NCI-H1105 treated with DMSO at 0.1 percent for 48 hours (cell line): Measurements from ENCODE around the gene TRIM27.
"Not testable (repeated sequence)": the region's sequence is repeated elsewhere in the genome, so short reads cannot be mapped to it uniquely, and the experiment has no call there.

Experiments used
- DNase-seq: peaks from one replicate; lab custom pipeline; 2025; lab: John Stamatoyannopoulos, UW

The TRIM27 gene, protein sequence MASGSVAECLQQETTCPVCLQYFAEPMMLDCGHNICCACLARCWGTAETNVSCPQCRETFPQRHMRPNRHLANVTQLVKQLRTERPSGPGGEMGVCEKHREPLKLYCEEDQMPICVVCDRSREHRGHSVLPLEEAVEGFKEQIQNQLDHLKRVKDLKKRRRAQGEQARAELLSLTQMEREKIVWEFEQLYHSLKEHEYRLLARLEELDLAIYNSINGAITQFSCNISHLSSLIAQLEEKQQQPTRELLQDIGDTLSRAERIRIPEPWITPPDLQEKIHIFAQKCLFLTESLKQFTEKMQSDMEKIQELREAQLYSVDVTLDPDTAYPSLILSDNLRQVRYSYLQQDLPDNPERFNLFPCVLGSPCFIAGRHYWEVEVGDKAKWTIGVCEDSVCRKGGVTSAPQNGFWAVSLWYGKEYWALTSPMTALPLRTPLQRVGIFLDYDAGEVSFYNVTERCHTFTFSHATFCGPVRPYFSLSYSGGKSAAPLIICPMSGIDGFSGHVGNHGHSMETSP

DNA sequence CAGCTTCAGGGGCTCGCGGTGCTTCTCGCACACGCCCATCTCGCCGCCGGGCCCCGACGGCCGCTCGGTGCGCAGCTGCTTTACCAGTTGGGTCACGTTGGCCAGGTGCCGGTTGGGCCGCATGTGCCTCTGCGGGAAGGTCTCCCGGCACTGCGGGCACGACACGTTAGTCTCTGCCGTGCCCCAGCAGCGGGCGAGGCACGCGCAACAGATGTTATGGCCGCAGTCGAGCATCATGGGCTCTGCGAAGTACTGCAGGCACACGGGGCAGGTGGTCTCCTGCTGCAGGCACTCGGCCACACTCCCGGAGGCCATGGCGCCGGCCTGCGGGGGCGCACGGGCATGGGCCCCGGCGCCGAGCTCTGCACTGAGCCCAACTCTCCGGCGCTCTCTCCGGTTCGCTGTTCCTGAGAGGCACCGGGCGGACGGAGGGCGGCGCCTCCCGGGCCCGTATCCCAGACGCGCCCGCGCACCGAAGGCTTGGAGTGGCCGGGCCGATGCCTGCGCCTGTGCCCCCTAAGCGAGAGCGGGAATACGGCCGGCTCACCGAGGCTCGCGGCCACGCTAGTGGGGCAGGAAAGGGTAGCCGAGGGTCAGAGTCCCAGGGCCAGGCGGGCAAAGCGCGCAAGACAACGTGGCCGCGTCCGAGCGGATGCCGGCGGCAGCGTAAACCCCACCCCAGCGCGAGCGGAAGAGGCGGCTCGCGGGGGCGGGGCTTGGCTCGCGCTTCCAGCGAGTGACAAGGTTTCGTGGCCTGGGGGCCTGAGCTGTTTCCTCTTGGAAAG, at the start of gene TRIM27:
TRIM27 (minus strand) TSS at position 668 of the 785 bp plus-strand sequence; CDS start at position 315, 353 bp downstream.
- peak; percentile 88 for DNase-seq

DNA sequence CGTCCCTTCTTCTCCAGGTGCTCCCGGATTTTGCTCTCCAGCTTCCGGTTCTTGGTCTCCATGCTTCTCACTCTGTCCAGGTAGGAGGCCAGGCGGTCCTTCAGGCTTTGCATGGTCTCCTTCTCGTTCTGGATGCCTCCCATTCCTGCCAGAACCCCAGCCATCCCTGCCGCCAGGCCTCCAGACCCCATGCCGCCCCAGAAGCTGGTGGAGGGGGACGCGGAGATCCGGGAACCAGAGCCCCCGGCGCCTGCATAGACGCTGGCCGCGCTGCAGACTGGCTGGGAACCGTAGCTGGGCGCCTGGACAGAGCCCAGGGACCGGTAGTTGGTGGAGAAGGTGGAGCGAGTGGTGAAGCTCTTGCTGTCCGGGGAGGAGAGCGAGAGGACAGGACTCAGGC, 46.3 kb upstream of the TRIM27 start:
- not testable (repeated sequence) for DNase-seq

DNA sequence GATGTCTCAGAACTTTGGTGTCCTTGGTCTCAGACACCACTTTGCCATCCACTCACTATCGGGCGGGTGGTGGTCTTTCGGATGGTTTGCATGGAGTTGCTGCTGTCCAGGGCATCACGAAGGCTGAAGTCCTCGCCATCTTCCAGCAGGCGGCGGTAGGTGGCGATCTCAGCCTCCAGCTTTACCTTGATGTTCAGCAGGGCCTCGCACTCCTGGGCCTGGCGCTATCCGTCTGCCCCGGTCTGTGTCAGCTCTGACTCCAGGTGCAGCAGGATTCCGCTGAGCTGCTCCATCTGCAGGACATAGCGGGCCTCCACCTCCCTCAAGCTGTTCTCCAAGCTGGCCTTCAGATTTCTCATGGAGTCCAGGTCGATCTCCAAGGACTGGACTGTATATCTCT, 45.3 kb upstream of the TRIM27 start:
- DNase-seq = no peak

DNA sequence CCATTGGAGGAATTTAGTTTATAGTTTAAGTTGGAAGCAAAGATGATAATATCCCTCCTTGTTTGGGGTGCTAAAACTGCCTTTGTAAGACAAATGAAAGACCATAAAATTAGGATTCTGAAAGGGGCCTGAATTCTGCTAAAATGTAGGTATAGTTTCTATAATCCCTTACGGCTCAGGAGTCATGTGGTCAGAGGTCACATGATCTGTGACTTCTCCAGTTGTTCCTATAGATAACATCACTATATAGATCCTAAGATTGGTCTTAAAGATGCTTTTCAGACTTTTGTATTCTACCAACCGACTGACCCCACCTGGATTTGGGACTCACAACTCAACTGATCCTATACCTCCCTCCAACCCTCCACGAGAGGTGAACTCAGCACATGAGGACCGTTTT, 44.7 kb upstream of the TRIM27 start:
- DNase-seq = no peak

DNA sequence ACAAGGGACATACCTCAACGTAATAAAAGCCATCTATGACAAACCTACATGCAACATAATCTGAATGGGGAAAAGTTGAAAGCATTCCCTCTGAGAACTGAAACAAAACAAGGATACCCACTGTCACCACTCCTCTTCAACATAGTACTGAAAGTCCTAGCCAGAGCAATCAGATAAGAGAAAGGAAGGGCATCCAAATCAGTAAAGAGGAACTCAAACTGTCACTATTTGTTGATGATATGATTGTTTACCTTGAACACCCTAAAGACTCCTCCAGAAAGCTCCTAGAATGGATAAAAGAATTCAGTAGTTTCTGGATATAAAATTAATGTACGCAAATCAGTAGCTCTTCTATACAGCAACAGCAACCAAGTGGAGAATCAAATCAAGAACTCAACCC, 41.9 kb upstream of the TRIM27 start:
- DNase-seq = no peak

DNA sequence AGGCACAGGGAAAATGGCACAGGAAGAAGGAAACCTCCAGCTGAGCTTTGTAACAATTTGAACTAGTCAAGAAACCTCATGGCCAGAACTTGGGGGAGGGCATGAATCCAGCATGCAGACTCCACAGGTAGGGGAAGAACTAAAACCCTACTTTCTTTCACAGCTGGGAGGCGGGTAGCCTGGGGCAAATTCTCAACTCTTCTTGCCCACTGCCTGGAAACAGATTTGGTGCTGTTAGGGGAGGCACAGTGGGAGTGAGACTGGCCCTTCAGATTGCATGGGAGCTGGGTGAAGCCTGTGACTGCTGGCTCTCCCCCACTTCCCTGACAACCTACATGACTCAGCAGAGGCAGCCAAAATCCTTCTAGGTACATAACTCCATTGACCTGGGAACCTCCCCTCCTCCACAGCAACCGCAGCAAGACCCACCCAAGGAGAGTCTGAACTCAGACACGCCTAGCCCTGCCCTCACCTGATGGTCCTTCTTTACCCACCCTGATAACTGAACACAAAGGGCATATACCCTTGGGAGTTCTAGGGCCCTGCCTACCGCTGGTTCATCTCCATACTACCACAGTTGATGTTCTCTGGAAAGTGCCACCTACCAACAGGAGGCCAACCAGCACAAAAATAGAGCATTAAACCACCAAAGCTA, 37.2 kb upstream of the TRIM27 start:
- no peak for DNase-seq

DNA sequence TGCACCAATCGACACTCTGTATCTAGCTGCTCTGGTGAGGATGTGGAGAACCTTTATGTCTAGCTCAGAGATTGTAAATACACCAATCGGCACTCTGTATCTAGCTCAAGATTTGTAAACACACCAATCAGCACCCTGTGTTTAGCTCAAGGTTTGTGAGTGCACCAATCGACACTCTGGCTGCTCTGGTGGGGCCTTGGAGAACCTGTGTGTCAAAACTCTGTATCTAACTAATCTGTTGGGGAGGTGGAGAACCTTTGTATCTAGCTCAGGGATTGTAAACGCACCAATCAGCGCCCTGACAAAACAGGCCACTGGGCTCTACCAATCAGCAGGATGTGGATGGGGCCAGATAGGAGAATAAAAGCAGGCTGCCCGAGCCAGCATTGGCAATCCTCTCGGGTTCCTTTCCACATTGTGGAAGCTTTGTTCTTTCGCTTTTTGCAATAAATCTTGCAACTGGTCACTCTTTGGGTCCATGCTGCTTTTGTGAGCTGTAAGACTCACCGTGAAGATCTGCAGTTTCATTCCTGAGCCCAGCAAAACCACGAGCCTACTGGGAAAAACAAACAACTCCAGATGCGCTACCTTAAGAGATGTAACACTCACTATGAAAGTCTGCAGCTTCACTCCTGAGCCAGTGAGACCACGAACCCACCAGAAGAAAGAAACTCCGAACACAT, 34.9 kb upstream of the TRIM27 start:
- DNase-seq = not testable (repeated sequence)

DNA sequence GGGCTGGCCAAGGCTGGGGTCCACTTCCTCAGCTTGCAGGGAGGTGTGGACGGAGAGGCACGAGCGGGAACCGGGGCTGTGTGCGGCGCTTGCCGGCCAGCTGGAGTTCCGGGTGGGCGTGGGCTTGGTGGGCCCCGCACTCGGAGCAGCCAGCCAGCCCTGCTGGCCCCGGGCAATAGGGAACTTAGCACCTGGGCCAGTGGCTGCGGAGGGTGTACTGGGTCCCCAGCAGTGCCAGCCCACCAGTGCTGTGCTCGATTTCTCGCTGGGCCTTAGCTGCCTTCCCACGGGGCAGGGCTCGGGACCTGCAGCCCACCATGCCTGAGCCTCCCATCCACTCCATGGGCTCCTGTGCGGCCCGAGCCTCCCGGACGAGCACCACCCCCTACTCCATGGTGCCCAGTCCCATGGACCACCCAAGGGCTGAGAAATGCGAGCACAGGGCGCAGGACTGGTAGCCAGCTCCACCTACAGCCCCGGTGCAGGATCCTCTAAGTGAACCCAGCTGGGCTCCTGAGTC, 34.1 kb upstream of the TRIM27 start:
- DNase-seq = not testable (repeated sequence)

DNA sequence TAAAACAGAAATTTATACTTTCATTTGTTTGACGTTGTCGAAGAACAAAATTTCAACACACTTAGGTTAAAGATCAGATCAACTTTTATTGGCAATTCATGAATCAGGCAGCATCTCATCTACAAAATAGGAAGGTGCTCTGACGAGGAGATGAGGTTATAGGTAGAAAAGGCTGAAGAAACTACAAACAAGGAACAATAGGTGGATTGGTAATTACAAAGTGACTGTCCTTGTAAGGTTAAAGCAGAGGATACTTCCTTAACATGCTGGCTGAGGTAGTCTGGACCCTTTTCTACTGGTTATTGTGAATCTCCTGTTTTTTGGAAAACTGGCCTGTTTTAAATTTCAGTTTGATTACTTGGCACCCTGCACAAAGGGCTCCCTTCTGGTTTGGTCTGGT, 32.5 kb upstream of the TRIM27 start:
- DNase-seq = no peak

DNA sequence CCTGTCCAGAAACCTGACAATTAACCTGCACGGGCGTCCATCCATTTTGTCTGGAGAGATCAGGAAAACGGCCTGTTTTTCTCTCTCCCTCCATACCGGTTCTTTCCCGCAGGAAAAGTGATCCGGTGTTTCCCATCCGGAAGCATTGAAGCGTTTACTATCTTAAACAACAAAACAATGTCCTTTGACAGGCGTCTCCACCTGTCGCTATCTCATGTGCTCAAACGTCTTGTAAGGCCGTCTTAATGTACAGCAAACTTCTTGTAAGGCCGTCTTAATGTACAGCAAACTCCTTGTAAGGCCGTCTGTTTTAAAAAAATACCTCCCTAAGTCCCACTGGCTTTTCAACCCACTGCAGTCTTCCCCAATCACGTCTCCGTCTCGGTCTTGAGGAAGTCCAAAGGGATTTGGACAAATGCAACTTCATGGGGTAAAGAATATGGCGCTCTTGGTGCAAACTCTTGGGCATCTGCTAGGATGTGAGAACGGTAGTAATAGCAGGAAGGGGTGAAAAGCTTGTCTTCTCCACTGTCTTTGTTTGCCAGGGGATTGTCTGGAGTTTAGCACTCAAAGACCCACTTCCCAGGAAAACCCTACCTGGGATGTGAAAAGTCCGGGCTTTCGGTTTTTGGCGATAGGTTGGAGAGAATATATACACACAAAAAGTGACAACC, 29.9 kb upstream of the TRIM27 start:
- DNase-seq = no peak

DNA sequence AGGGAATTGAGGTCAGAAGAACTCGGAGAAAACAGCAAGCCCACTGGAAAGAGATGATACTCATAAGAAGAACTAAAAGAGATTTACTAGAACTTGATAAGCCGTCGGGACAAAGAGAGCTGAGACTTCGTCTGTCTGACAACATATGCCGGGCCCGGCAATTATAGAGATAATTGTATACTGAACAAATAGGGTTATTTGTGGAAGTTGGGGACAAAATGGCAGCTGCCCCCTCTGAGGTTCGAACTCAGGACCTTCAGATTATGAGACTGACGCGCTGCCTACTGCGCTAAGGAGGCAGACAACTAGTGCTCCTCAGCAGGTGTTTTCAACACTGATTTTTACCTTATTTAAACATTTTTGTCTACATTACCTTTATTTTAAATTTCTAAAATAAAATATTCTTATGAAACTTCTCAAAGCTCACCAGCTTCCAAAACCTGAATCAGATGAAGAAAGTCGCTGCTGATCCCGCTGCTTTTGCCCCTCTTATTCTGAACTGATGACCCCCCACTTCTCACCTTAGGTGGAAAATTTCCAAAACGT, 29.3 kb upstream of the TRIM27 start:
- DNase-seq = peak; percentile 72

DNA sequence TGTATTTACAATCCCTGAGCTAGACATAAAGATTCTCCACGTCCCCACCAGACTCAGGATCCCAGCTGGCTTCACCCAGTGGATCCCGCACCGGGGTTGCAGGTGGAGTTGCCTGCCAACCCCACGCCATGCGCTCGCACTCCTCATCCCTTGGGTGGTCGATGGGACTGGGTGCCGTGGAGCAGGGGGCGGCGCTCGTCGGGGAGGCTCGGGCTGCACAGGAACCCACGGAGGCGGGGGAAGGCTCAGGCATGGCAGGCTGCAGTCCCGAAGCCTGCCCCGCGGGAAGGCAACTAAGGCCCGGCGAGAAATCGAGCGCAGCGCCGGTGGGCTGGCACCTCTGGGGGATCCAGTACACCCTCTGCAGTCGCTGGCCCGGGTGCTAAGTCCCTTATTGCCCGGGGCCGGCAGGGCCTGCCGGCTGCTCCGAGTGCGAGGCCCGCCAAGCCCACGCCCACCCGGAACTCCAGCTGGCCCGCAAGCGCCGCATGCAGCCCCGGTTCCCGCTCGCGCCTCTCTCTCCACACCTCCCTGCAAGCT, 25.9 kb upstream of the TRIM27 start:
- not testable (repeated sequence) for DNase-seq

DNA sequence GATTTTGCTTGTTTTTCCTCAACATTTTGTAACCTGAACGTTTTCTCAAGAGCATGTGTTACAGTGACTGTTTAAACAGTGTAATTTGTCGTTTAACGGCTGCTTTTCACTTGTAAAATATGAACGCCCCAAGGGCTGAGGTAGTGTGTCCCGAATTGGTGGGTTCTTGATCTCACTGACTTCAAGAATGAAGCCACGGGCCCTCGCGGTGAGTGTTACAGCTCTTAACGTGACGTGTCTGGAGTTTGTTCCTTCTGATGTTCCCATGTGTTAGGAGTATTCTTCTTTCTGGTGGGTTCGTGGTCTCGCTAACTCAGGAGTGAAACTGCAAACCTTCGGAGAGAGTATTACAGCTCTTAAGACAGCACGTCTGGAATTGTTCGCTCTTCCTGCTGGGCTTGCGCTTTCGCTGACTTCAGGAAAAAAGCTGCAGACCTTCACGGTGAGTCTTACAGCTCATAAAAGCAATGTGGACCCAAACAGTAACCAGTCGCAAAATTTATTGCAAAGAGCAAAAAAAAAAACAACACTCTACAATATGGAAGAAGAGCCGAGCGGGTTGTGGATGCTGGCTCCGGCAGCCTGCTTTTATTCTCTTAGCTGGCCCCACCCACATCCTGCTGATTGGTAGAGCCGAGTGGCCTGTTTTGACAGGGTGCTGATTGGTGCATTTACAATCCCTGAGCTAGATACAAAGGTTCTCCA, 25.1 kb upstream of the TRIM27 start:
- DNase-seq = no peak

DNA sequence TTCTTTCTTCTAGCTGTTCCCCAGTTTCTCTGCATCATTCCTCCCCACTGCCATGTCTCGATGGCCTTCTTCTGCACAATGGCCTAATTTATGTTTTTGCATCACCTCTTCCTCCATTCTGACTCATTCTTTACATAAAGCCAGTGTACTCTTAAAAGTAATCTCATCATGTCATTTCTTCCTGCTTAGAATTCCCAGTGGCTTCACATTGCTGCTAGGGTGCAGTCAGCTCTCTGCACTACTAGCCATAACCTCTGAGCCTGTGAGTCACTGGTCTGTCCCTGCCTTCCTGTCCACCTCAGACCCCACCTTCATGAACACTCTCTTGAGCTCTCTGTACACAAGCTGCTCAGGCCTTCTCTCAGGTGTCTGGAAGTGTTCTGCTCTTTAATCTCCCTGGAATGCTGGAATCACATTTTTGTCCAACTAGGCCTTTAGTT, 24.1 kb upstream of the TRIM27 start:
- no peak for DNase-seq

DNA sequence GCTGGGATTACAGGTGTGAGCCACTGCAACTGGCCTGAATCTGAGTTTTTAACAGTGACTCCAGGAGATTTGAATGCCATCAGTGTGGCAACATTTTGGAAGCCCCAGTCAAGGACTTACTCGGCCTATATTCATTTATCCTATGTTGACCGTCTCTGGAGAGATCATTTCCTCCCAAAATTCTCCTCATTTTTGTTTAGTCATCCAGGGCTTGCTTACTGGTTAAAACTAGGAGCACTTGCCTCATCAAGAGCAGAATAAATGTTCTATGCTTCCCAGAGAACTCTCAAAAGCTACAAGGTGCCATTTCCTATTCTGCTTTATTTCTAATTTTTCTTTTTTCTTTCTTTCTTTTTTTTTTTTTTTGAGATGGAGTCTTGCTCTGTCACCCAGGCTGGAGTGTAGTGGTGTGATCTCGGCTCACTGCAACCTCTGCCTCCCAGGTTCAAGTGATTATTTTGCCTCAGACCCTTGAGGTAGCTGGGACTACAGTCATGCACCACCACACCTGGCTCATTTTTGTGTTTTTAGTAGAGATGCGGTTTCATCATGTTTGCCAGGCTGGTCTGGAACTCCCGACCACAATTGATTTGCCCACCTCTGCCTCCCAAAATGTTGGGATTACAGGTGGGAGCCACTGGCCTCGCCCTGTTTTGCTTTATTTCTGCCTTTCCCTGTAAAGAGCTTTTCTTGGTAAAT, 23.4 kb upstream of the TRIM27 start:
- no peak for DNase-seq

DNA sequence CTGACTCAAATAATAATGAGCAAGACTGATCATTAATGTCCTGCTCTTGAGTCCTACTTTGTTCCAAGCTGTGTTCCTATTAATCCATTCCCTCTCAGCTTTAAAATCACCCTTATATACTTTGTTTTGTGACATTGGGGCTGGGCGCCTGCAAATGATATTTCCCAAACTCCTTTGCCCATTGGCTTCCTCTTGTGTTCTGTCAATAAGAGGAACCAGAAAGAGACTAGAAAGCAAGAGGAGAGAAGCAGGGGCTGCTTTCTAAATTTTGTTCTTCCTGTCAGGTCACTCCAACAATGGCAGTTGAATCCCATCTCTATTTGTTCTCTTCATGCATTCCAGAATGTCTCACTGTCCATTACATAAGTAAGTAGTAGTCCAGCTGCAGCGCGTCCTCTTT, 21.6 kb upstream of the TRIM27 start:
- no peak for DNase-seq

DNA sequence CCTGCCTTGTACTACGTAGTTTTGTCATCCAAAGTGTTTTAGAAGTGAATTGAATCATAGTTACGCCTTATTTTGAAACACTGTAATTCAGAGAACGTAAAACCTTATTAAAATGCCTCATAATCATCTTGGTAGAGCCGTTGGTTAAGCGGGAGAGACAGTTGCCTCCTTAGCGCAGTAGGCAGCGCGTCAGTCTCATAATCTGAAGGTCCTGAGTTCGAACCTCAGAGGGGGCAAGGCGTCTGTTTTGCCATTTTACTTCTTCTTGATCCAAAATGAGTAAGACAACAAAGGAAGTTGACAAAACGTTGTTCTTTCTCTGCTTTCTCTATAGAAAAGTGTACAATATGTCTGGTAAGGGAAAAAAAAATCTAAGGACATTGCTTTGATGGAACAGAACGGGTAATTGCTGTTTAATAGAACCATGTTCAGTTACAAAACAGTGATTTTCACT, 20.7 kb upstream of the TRIM27 start:
- DNase-seq = peak; percentile 77

DNA sequence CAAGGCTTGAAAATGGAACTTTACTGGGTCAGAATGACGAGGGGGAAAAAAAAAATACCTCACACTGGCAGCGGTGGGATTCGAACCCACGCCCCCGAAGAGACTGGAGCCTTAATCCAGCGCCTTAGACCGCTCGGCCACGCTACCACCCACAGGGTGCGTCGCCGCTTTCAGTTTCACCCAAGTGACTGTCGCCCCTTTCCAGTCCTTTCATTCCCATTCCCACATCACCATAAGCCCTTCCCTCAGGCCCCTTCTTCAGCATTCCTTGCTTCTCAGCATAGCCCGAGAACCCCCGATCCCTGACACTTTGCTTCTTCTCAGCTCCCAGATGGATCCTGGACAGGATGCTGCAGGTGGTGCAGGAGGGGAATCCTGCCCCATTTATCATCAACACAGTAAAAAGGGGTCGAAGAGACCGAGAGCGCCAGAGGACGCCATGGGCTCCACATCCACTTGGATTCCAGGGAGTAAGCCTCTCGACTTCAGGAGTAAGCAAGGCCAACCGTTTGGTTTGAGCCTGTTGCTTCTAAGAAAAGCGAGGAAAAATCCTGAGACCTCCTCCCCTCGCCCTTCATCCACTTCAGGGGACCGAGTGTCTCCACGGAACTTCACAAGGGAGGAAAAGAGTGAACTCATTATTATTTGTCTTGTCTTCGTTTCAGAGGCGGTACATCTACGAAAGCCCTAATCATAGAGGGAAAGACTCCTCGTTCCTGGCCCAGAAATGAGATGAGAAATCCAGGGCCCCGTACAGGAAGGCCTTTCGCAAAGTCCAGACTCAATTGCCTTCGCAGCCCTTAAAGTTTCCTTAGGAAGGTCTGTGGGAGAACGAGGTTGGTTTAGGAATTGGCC, 20.0 kb upstream of the TRIM27 start:
- DNase-seq = peak; percentile 80
